K562 (cell line): ENCODE results near the gene CFAP221. TPM values are rescaled to one million over a fixed set of nuclear protein-coding genes. Genes with fewer than 3 reads are reported as not detected.

ENCODE experiments used
- CREM ChIP-seq: IDR thresholded peaks from 2 replicates; pipeline ENCODE4 v1.6.1; 2014; ENCODE audit warnings: antibody characterized with exemption, low read depth
- FOXA1 ChIP-seq: fragments of 450-650 bp; IDR thresholded peaks from 2 replicates; pipeline ENCODE4 v1.6.1; 2016; ENCODE audit warnings: mild to moderate bottlenecking, borderline replicate concordance
- HDAC6 ChIP-seq: IDR thresholded peaks from 2 replicates; pipeline ENCODE4 v1.6.1; 2012; ENCODE audit warnings: low read depth, mild to moderate bottlenecking, control low read depth, inconsistent platforms, low read length, moderate library complexity
- HNRNPH1 ChIP-seq: fragments of 200-400 bp; formaldehyde crosslinking; optimal IDR thresholded peaks from 2 replicates; pipeline ENCODE3; 2017; ENCODE audit warnings: low read depth, mild to moderate bottlenecking, low read length, moderate library complexity
- MCM5 ChIP-seq: fragments of 450-650 bp; IDR thresholded peaks from 2 replicates; pipeline ENCODE4 v1.6.1; 2016; ENCODE audit warnings: low read depth
- MYC ChIP-seq, 2 experiments: fragments of 250-450 bp in 1 of 2; sonication (Bioruptor Pico) in 1 of 2; IDR thresholded peaks; 2 replicates each; pipeline versions ENCODE4 v1.5.1 to v1.6.1; 2012 to 2021; ENCODE audit warnings: low read depth in 2 of 2, borderline replicate concordance in 1 of 2, improper control_type of control experiment in 1 of 2, low read length in 1 of 2, mild to moderate bottlenecking in 1 of 2, moderate library complexity in 1 of 2
- PHF20 ChIP-seq: fragments of 450-650 bp; IDR thresholded peaks from 2 replicates; pipeline ENCODE4 v1.6.1; 2018; ENCODE audit not compliant: partially characterized antibody
- POLR2B ChIP-seq: fragments of 450-650 bp; IDR thresholded peaks from 2 replicates; pipeline ENCODE4 v1.6.1; 2018; ENCODE audit warnings: low read depth; ENCODE audit not compliant: partially characterized antibody
- POLR2G ChIP-seq: fragments of 200-400 bp; formaldehyde crosslinking; IDR thresholded peaks from 2 replicates; pipeline ENCODE4 v1.6.1; 2017; ENCODE audit warnings: low read depth, mild to moderate bottlenecking, antibody characterized with exemption, low read length, moderate library complexity
- RBM15 ChIP-seq: fragments of 200-400 bp; formaldehyde crosslinking; IDR thresholded peaks from 2 replicates; pipeline ENCODE4 v1.6.1; 2018; ENCODE audit warnings: mild to moderate bottlenecking, low read length, moderate library complexity; ENCODE audit not compliant: insufficient read depth
- RNF2 ChIP-seq: sonication (generic); IDR thresholded peaks from 2 replicates; pipeline ENCODE4 v1.6.1; 2016
- SAFB2 ChIP-seq: fragments of 200-400 bp; formaldehyde crosslinking; IDR thresholded peaks from 2 replicates; pipeline ENCODE4 v1.6.1; 2018; ENCODE audit warnings: borderline replicate concordance, low read length, low read depth, moderate library complexity; ENCODE audit not compliant: severe bottlenecking
- TCF3 ChIP-seq: sonication (generic); formaldehyde crosslinking; IDR thresholded peaks from 2 replicates; pipeline ENCODE4 v1.4.0; 2020; ENCODE audit warnings: mild to moderate bottlenecking, missing genetic modification reagents
- XRCC5 ChIP-seq: fragments of 200-400 bp; formaldehyde crosslinking; IDR thresholded peaks from 2 replicates; pipeline ENCODE4 v1.6.1; 2017; ENCODE audit warnings: low read depth, mild to moderate bottlenecking, low read length
- ZNF239 ChIP-seq: fragments of 250-450 bp; sonication (Bioruptor Pico); IDR thresholded peaks from 2 replicates; pipeline ENCODE4 v1.4.0; 2020; ENCODE audit warnings: mild to moderate bottlenecking
- ZNF274 ChIP-seq: IDR thresholded peaks from 2 replicates; pipeline ENCODE4 v1.6.1; 2011; ENCODE audit warnings: low read depth, mild to moderate bottlenecking, low read length, moderate library complexity, borderline replicate concordance
- ZNF707 ChIP-seq: fragments of 250-450 bp; sonication (Bioruptor Pico); conservative IDR thresholded peaks from 2 replicates; pipeline ENCODE4 v1.8.0; 2022; ENCODE audit warnings: inconsistent platforms, mild to moderate bottlenecking, moderate library complexity
- polyA plus RNA-seq, 8 experiments: library from polyadenylated mRNA; depleted of rRNA in 4 of 8; stranded (reverse) in 5 of 8; unstranded in 3 of 8; fragments of >200 nt; fragmentation: Nextera tagmentation in 2 of 8; fragmentation: Illumina TruSeq in 1 of 8; extraction: Ambion mirVana in 2 of 8; extraction: Trizol in 1 of 8; gene quantifications; 2 replicates each; pipeline versions ENCODE4 v1.2.1 to v1.2.3, GENCODE V29; 2011 to 2014; ENCODE audit warnings: inconsistent platforms in 1 of 8, missing spikeins in 1 of 8
- total RNA-seq, 7 experiments: library from RNA; depleted of rRNA in 6 of 7; stranded (reverse); fragments of >200 nt in 6 of 7; fragmentation: Illumina TruSeq in 2 of 7; extraction: Trizol in 2 of 7; gene quantifications; 2 replicates each; pipeline versions ENCODE4 v1.2.1 to v1.2.3, GENCODE V29; 2011 to 2021; ENCODE audit warnings: low replicate concordance in 1 of 7
- TF ChIP-seq, protein P1 (sequence below): fragments of 450-650 bp; IDR thresholded peaks from 2 replicates; pipeline ENCODE4 v1.7.1; 2018; ENCODE audit warnings: mild to moderate bottlenecking, low read depth; ENCODE audit not compliant: partially characterized antibody
- TF ChIP-seq, protein P2 (sequence below): IDR thresholded peaks from 2 replicates; pipeline ENCODE4 v1.6.1; 2014; ENCODE audit warnings: antibody characterized with exemption
- TF ChIP-seq, protein P3 (sequence below): fragments of 250-450 bp; sonication (Bioruptor Pico); IDR thresholded peaks from 2 replicates; pipeline ENCODE4 v1.8.0; 2021; ENCODE audit warnings: moderate library complexity, mild to moderate bottlenecking, inconsistent platforms
- TF ChIP-seq, protein P4 (sequence below): fragments of 450-650 bp; IDR thresholded peaks from 2 replicates; pipeline ENCODE4 v1.6.1; 2016; ENCODE audit warnings: missing biosample characterization, missing genetic modification characterization

CFAP221 gene
- total and polyA plus RNA-seq, 9 of the 15 experiments (the other 6 are each of a cell fraction or from before 2014, with no cell fraction given), result 0.09 to 1.4 (median 0.65) TPM

DNA sequence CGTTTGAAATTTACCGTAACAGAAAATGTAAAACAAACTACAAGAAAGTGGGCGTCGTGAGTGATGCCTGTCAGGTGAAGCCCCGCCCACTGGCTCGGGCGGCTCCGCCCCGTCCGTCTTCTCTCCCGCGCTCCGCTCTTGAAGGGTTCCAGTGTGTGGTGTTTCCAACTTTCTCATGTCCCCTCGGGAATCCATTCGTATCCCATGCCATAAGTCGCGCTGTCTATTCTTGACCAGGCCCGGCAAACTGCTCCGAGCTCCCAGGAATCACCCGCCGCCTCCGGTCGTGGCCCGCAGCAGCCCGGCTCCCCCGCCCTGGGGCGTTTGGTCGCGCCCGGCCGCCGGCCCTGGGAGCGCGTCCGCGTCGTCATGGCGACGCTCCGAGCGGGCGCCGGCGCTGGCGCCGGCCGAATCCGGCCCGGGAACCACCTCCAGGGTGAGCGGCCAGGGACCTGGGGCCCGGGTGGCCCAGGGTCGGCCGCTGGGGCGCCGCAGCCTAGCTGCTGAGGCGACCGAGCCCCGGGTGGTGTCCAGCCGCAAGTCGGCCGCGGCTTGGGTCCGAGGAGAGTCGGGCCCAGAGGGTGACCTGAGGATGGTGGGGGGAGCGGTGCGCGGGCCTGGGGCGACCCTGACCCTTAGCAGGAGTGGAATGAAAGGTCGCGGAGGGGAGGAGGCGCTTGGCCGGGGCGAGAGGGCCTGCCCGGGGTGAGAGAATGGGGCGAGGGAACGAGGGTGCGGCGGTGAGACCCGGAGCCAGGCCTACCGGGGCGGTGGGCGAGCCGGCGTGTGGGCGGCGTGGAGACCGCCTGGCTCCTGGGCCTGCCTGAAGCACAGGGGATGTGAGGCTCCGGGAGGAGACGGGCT, at the start of gene CFAP221 (continued):
- TF ChIP-seq, protein P1, sequence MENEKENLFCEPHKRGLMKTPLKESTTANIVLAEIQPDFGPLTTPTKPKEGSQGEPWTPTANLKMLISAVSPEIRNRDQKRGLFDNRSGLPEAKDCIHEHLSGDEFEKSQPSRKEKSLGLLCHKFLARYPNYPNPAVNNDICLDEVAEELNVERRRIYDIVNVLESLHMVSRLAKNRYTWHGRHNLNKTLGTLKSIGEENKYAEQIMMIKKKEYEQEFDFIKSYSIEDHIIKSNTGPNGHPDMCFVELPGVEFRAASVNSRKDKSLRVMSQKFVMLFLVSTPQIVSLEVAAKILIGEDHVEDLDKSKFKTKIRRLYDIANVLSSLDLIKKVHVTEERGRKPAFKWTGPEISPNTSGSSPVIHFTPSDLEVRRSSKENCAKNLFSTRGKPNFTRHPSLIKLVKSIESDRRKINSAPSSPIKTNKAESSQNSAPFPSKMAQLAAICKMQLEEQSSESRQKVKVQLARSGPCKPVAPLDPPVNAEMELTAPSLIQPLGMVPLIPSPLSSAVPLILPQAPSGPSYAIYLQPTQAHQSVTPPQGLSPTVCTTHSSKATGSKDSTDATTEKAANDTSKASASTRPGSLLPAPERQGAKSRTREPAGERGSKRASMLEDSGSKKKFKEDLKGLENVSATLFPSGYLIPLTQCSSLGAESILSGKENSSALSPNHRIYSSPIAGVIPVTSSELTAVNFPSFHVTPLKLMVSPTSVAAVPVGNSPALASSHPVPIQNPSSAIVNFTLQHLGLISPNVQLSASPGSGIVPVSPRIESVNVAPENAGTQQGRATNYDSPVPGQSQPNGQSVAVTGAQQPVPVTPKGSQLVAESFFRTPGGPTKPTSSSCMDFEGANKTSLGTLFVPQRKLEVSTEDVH, result peak; percentile 85
- no peak for TF ChIP-seq SAFB2
- TF ChIP-seq XRCC5, result no peak
- TF ChIP-seq, protein P2, sequence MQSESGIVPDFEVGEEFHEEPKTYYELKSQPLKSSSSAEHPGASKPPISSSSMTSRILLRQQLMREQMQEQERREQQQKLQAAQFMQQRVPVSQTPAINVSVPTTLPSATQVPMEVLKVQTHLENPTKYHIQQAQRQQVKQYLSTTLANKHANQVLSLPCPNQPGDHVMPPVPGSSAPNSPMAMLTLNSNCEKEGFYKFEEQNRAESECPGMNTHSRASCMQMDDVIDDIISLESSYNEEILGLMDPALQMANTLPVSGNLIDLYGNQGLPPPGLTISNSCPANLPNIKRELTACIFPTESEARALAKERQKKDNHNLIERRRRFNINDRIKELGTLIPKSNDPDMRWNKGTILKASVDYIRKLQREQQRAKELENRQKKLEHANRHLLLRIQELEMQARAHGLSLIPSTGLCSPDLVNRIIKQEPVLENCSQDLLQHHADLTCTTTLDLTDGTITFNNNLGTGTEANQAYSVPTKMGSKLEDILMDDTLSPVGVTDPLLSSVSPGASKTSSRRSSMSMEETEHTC, result no peak
- TF ChIP-seq ZNF707 (CRISPR knock-in tag), result no peak
- TF ChIP-seq POLR2B, result no peak
- TF ChIP-seq, protein P3, sequence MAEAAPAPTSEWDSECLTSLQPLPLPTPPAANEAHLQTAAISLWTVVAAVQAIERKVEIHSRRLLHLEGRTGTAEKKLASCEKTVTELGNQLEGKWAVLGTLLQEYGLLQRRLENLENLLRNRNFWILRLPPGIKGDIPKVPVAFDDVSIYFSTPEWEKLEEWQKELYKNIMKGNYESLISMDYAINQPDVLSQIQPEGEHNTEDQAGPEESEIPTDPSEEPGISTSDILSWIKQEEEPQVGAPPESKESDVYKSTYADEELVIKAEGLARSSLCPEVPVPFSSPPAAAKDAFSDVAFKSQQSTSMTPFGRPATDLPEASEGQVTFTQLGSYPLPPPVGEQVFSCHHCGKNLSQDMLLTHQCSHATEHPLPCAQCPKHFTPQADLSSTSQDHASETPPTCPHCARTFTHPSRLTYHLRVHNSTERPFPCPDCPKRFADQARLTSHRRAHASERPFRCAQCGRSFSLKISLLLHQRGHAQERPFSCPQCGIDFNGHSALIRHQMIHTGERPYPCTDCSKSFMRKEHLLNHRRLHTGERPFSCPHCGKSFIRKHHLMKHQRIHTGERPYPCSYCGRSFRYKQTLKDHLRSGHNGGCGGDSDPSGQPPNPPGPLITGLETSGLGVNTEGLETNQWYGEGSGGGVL, result no peak
- TF ChIP-seq MYC (IDR thresholded peaks at IDR 0.05; ENCODE audit: low read depth, low read length), result no peak
- no peak for TF ChIP-seq MYC (CRISPR knock-in tag; IDR thresholded peaks at IDR 0.05; ENCODE audit: borderline replicate concordance, low read depth)
- no peak for TF ChIP-seq TCF3
- TF ChIP-seq, protein P4, sequence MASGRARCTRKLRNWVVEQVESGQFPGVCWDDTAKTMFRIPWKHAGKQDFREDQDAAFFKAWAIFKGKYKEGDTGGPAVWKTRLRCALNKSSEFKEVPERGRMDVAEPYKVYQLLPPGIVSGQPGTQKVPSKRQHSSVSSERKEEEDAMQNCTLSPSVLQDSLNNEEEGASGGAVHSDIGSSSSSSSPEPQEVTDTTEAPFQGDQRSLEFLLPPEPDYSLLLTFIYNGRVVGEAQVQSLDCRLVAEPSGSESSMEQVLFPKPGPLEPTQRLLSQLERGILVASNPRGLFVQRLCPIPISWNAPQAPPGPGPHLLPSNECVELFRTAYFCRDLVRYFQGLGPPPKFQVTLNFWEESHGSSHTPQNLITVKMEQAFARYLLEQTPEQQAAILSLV (tag), result no peak
- 0 out of 2 replicates have a peak, but pooled peaks have one; percentile 8 for TF ChIP-seq CREM
- TF ChIP-seq FOXA1, result no peak
- TF ChIP-seq ZNF239, result no peak
- no peak for TF ChIP-seq PHF20
- TF ChIP-seq MCM5, result no peak
- no peak for TF ChIP-seq ZNF274
- 0 out of 2 replicates have a peak, but pooled peaks have one; percentile 42 for TF ChIP-seq RNF2
- no peak for TF ChIP-seq HDAC6
- TF ChIP-seq HNRNPH1, result no peak
- peak; percentile 72 for TF ChIP-seq POLR2G
- no peak for TF ChIP-seq RBM15
